HEK293 (cell line): Measurements from ENCODE around the gene SENP5.

Experiments
- GLI4 ChIP-seq: fragments of 450-650 bp; formaldehyde crosslinking; IDR thresholded peaks from 2 replicates; pipeline ENCODE4 v1.5.1; 2016; ENCODE audit warnings: missing biosample characterization, missing genetic modification characterization
- KLF16 ChIP-seq: fragments of 450-650 bp; formaldehyde crosslinking; IDR thresholded peaks from 2 replicates; pipeline ENCODE4 v1.5.1; 2017; ENCODE audit warnings: missing biosample characterization, missing genetic modification characterization
- YY1 ChIP-seq: fragments of 450-650 bp; formaldehyde crosslinking; IDR thresholded peaks from 2 replicates; pipeline ENCODE4 v1.5.1; 2018; ENCODE audit warnings: missing biosample characterization, missing genetic modification characterization
- ZNF132 ChIP-seq: fragments of 450-650 bp; formaldehyde crosslinking; IDR thresholded peaks from 2 replicates; pipeline ENCODE4 v1.5.1; 2017; ENCODE audit warnings: missing biosample characterization, missing genetic modification characterization, borderline replicate concordance
- ZNF239 ChIP-seq: fragments of 450-650 bp; formaldehyde crosslinking; IDR thresholded peaks from 2 replicates; pipeline ENCODE4 v1.5.1; 2016; ENCODE audit warnings: missing biosample characterization, missing genetic modification characterization
- ZNF311 ChIP-seq: fragments of 450-650 bp; formaldehyde crosslinking; IDR thresholded peaks from 2 replicates; pipeline ENCODE4 v1.5.1; 2017; ENCODE audit warnings: missing biosample characterization, missing genetic modification characterization, borderline replicate concordance
- ZNF350 ChIP-seq: fragments of 450-650 bp; formaldehyde crosslinking; IDR thresholded peaks from 2 replicates; pipeline ENCODE4 v1.5.0; 2017; ENCODE audit warnings: missing biosample characterization, mild to moderate bottlenecking, missing genetic modification characterization
- ZNF48 ChIP-seq: fragments of 450-650 bp; formaldehyde crosslinking; IDR thresholded peaks from 2 replicates; pipeline ENCODE4 v1.5.1; 2016; ENCODE audit warnings: missing biosample characterization, missing genetic modification characterization
- TF ChIP-seq, protein P1 (sequence below): fragments of 450-650 bp; IDR thresholded peaks from 2 replicates; pipeline ENCODE4 v1.5.1; 2018; ENCODE audit warnings: missing biosample characterization, missing genetic modification characterization
- TF ChIP-seq, protein P2 (sequence below): fragments of 450-650 bp; formaldehyde crosslinking; IDR thresholded peaks from 2 replicates; pipeline ENCODE4 v1.5.1; 2016; ENCODE audit warnings: missing biosample characterization, missing genetic modification characterization
- TF ChIP-seq, protein P3 (sequence below): IDR thresholded peaks from 2 replicates; pipeline ENCODE4 v1.6.1; 2011; ENCODE audit warnings: mild to moderate bottlenecking, low read depth, low read length, borderline replicate concordance
- TF ChIP-seq, protein P4 (sequence below): fragments of 450-650 bp; formaldehyde crosslinking; IDR thresholded peaks from 2 replicates; pipeline ENCODE4 v1.5.1; 2016; ENCODE audit warnings: missing biosample characterization, missing genetic modification characterization

DNA sequence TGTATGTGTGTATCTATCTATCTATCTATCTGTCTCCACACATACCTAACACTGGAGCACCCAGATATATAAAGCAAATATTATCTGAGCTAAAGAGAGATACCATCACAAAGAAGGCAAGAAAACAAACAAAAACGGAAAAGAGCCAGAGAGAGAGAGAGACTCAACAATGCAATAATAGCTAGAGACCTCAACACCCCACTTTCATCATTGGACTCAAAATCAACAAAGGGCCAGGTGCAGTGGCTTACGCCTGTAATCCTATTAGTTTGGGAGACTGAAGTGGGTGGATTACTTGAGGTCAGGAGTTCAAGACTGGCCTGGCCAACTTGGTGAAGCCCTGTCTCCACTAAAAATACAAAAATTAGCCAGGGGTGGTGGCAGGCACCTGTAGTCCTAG, 51.2 kb downstream of the SENP5 start:
- TF ChIP-seq ZNF132 (tag by site-specific recombination) (no peak), ZNF311 (no peak), ZNF48 (tag by site-specific recombination) (no peak), YY1 (tag by site-specific recombination) (no peak), ZNF350 (tag by site-specific recombination) (no peak), GLI4 (tag by site-specific recombination) (no peak), KLF16 (tag by site-specific recombination) (no peak), ZNF239 (tag by site-specific recombination) (no peak)
- TF ChIP-seq, protein P1, sequence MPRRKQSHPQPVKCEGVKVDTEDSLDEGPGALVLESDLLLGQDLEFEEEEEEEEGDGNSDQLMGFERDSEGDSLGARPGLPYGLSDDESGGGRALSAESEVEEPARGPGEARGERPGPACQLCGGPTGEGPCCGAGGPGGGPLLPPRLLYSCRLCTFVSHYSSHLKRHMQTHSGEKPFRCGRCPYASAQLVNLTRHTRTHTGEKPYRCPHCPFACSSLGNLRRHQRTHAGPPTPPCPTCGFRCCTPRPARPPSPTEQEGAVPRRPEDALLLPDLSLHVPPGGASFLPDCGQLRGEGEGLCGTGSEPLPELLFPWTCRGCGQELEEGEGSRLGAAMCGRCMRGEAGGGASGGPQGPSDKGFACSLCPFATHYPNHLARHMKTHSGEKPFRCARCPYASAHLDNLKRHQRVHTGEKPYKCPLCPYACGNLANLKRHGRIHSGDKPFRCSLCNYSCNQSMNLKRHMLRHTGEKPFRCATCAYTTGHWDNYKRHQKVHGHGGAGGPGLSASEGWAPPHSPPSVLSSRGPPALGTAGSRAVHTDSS, result no peak
- TF ChIP-seq, protein P2, sequence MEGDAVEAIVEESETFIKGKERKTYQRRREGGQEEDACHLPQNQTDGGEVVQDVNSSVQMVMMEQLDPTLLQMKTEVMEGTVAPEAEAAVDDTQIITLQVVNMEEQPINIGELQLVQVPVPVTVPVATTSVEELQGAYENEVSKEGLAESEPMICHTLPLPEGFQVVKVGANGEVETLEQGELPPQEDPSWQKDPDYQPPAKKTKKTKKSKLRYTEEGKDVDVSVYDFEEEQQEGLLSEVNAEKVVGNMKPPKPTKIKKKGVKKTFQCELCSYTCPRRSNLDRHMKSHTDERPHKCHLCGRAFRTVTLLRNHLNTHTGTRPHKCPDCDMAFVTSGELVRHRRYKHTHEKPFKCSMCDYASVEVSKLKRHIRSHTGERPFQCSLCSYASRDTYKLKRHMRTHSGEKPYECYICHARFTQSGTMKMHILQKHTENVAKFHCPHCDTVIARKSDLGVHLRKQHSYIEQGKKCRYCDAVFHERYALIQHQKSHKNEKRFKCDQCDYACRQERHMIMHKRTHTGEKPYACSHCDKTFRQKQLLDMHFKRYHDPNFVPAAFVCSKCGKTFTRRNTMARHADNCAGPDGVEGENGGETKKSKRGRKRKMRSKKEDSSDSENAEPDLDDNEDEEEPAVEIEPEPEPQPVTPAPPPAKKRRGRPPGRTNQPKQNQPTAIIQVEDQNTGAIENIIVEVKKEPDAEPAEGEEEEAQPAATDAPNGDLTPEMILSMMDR (tag by site-specific recombination), result no peak
- TF ChIP-seq, protein P3, sequence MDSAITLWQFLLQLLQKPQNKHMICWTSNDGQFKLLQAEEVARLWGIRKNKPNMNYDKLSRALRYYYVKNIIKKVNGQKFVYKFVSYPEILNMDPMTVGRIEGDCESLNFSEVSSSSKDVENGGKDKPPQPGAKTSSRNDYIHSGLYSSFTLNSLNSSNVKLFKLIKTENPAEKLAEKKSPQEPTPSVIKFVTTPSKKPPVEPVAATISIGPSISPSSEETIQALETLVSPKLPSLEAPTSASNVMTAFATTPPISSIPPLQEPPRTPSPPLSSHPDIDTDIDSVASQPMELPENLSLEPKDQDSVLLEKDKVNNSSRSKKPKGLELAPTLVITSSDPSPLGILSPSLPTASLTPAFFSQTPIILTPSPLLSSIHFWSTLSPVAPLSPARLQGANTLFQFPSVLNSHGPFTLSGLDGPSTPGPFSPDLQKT, result no peak
- TF ChIP-seq, protein P4, sequence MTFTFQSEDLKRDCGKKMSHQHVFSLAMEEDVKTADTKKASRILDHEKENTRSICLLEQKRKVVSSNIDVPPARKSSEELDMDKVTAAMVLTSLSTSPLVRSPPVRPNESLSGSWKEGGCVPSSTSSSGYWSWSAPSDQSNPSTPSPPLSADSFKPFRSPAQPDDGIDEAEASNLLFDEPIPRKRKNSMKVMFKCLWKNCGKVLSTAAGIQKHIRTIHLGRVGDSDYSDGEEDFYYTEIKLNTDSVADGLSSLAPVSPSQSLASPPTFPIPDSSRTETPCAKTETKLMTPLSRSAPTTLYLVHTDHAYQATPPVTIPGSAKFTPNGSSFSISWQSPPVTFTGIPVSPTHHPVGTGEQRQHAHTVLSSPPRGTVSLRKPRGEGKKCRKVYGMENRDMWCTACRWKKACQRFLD (tag by site-specific recombination), result no peak
